Cardiac muscle cell (in vitro differentiated cells and primary cell): ENCODE results near the gene DPPA2. TPM values are rescaled to one million over a fixed set of nuclear protein-coding genes. Genes with fewer than 3 reads are reported as not detected.

ENCODE experiments used
- DNase-seq, 2 donors: peaks; one replicate each; pipeline versions ENCODE4 v3.0.0 to v3.0.0-alpha.2; 2010 to 2017; ENCODE audit warnings: low read depth in 1 of 2, low spot score in 1 of 2
- H3K27ac ChIP-seq: fragments of 200-600 bp; sonication (generic); 2 replicates; pipeline ENCODE4 v1.5.1; 2016
- H3K27me3 ChIP-seq: fragments of 200-600 bp; sonication (generic); 2 replicates; pipeline ENCODE4 v1.6.0; 2016; ENCODE audit warnings: control low read depth
- H3K36me3 ChIP-seq: fragments of 200-600 bp; sonication (generic); 2 replicates; pipeline ENCODE4 v1.5.1; 2016; ENCODE audit warnings: control low read depth
- H3K4me1 ChIP-seq: fragments of 200-600 bp; sonication (generic); 2 replicates; pipeline ENCODE4 v1.8.1; 2017; ENCODE audit warnings: low read depth, mild to moderate bottlenecking, mixed run types
- H3K4me3 ChIP-seq: fragments of 200-600 bp; sonication (generic); 2 replicates; pipeline ENCODE4 v1.5.1; 2016; ENCODE audit warnings: mild to moderate bottlenecking
- H3K9me3 ChIP-seq: fragments of 200-600 bp; sonication (generic); 2 replicates; pipeline ENCODE4 v1.5.1; 2017; ENCODE audit warnings: low read depth, mild to moderate bottlenecking, control low read depth
- CTCF ChIP-seq: IDR thresholded peaks from 2 replicates; pipeline ENCODE4 v1.5.1; 2012; ENCODE audit warnings: low read depth, mild to moderate bottlenecking, low read length
- polyA plus RNA-seq: library from polyadenylated mRNA; unstranded; fragments of >200 nt; fragmentation: Nextera tagmentation; extraction: Ambion mirVana; gene quantifications from 2 replicates; pipeline ENCODE4 v1.2.1, GENCODE V29; 2016
- total RNA-seq: library from RNA; depleted of rRNA; stranded (reverse); fragments of >200 nt; gene quantifications from 2 replicates; pipeline ENCODE4 v1.2.3, GENCODE V29; 2016

DPPA2 gene
- total and polyA plus RNA-seq, 2 experiments from 2014 or later = not detected

- H3K27ac ChIP-seq = no peak overlapping the region
- H3K27me3 ChIP-seq = no peaks in the 10 kb centered on the region
- no peak overlapping the region for H3K4me3 ChIP-seq
- no peak for DNase-seq
- H3K36me3 ChIP-seq = no peaks in the 10 kb centered on the region
- H3K4me1 ChIP-seq = no peaks in the 10 kb centered on the region
- H3K9me3 ChIP-seq = no peaks in the 10 kb centered on the region
- no peak for TF ChIP-seq CTCF
Measured at GRCh38 chr3:109339714-109340648, 23.7 kb upstream of the DPPA2 start.

- H3K4me1 ChIP-seq = no peaks in the 10 kb centered on the region
- no peak overlapping the region for H3K4me3 ChIP-seq
- H3K27me3 ChIP-seq = no peaks in the 10 kb centered on the region
- no peak for DNase-seq
- H3K27ac ChIP-seq = no peak overlapping the region
- no peaks in the 10 kb centered on the region for H3K36me3 ChIP-seq
- no peaks in the 10 kb centered on the region for H3K9me3 ChIP-seq
- no peak for TF ChIP-seq CTCF
Measured at GRCh38 chr3:109339197-109339596, 22.9 kb upstream of the DPPA2 start.

- Histone ChIP-seq H3K27ac (no peak overlapping the region), H3K36me3 (no peaks in the 10 kb centered on the region), H3K9me3 (no peaks in the 10 kb centered on the region), H3K4me3 (no peak overlapping the region), H3K27me3 (no peaks in the 10 kb centered on the region), H3K4me1 (no peaks in the 10 kb centered on the region)
- DNase-seq = no peak
- no peak for TF ChIP-seq CTCF
Measured at GRCh38 chr3:109338322-109338721, 22.0 kb upstream of the DPPA2 start.

- no peak for DNase-seq
- H3K4me3 ChIP-seq = peak within 1 kb of the TSS; percentile 33
- H3K27me3 ChIP-seq = no peaks in the 10 kb centered on the region
- no peaks in the 10 kb centered on the region for H3K36me3 ChIP-seq
- TF ChIP-seq CTCF = no peak
- no peaks in the 10 kb centered on the region for H3K4me1 ChIP-seq
- H3K9me3 ChIP-seq = no peaks in the 10 kb centered on the region
- H3K27ac ChIP-seq = peak within 1 kb of the TSS; percentile 9
Measured at GRCh38 chr3:109337393-109337792, 21.1 kb upstream of the DPPA2 start, which contains the start of gene DPPA4. Gene DPPA4, minus strand, starts transcription at chr3:109337546. Its CDS starts 29 bp downstream, at chr3:109337517.

- TF ChIP-seq CTCF = no peak
- Histone ChIP-seq H3K4me1 (no peaks in the 10 kb centered on the region), H3K9me3 (no peaks in the 10 kb centered on the region), H3K4me3 (peak overlapping the region; percentile 33), H3K27ac (peak overlapping the region; percentile 9), H3K36me3 (no peaks in the 10 kb centered on the region), H3K27me3 (no peaks in the 10 kb centered on the region)
- DNase-seq = peak; percentile 56 to 77
Measured at GRCh38 chr3:109336291-109336861, 20.1 kb upstream of the DPPA2 start.
